ENCODE measurements around the gene PPP2R5E. TPM values are rescaled to one million over a fixed set of nuclear protein-coding genes. Genes with fewer than 3 reads are reported as not detected.
A peak's percentile ranks its signal among the peaks of the same experiment; 100 is the strongest.

PPP2R5E gene
- total and polyA plus RNA-seq, 4 donors, result 6.0 to 13.1 (median 8.4) TPM

DNA sequence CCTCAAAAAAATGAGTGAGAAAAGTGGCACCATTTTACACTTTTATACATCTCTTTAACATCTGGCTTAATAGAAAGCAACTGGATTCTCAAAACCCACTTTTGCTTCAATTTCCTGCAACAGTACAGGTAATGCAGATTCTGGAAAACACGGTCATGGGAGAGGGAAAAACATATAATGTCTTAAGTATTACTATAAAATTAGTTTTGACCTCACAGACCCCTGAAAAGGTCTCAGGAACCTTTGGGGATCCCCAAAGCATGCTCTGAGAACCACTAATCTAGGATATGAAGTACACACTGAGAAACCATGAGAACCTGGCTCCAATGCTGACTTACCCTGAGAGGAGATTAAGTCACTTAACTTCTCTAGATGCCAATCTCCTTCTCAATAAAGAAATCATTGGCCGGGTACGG lies 64.7 kb downstream of the PPP2R5E start:
- H3K4me1 ChIP-seq (ENCODE audit: control insufficient read depth in 4 of 4, insufficient read depth in 4 of 4, low read length in 3 of 4), result peaks cover 8 to 19% (median 15%) of the 10 kb centered on the region in 4 donors
- H3K9me3 ChIP-seq (ENCODE audit: control insufficient read depth in 4 of 4, low read length in 3 of 4), result no peaks in the 10 kb centered on the region
- 91% methylated on average over 3 of the region's 3 CpGs for WGBS
- no peak overlapping the region for H3K9ac ChIP-seq (ENCODE audit: low read depth in 1 of 2, low read length in 2 of 2)
- no peak for TF ChIP-seq RXRA (IDR thresholded peaks at IDR 0.05)
- no peak for TF ChIP-seq HNF4G (IDR thresholded peaks at IDR 0.05)
- TF ChIP-seq FOXA1 (IDR thresholded peaks at IDR 0.05), result no peak
- TF ChIP-seq, protein P1, sequence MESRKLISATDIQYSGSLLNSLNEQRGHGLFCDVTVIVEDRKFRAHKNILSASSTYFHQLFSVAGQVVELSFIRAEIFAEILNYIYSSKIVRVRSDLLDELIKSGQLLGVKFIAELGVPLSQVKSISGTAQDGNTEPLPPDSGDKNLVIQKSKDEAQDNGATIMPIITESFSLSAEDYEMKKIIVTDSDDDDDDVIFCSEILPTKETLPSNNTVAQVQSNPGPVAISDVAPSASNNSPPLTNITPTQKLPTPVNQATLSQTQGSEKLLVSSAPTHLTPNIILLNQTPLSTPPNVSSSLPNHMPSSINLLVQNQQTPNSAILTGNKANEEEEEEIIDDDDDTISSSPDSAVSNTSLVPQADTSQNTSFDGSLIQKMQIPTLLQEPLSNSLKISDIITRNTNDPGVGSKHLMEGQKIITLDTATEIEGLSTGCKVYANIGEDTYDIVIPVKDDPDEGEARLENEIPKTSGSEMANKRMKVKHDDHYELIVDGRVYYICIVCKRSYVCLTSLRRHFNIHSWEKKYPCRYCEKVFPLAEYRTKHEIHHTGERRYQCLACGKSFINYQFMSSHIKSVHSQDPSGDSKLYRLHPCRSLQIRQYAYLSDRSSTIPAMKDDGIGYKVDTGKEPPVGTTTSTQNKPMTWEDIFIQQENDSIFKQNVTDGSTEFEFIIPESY (IDR thresholded peaks at IDR 0.05), result no peak
- no peak for TF ChIP-seq RAD21 (IDR thresholded peaks at IDR 0.05)
- no peak for TF ChIP-seq NR2F2 (IDR thresholded peaks at IDR 0.05)
- no peak for TF ChIP-seq EGR1 (IDR thresholded peaks at IDR 0.05; ENCODE audit: low read depth in 2 of 2)
- TF ChIP-seq JUND (IDR thresholded peaks at IDR 0.05), result no peak
- no peak for TF ChIP-seq HNF4A (conservative IDR thresholded peaks at IDR 0.05)
- TF ChIP-seq, protein P2, sequence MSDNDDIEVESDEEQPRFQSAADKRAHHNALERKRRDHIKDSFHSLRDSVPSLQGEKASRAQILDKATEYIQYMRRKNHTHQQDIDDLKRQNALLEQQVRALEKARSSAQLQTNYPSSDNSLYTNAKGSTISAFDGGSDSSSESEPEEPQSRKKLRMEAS (IDR thresholded peaks at IDR 0.05), result no peak
- TF ChIP-seq, protein P3, sequence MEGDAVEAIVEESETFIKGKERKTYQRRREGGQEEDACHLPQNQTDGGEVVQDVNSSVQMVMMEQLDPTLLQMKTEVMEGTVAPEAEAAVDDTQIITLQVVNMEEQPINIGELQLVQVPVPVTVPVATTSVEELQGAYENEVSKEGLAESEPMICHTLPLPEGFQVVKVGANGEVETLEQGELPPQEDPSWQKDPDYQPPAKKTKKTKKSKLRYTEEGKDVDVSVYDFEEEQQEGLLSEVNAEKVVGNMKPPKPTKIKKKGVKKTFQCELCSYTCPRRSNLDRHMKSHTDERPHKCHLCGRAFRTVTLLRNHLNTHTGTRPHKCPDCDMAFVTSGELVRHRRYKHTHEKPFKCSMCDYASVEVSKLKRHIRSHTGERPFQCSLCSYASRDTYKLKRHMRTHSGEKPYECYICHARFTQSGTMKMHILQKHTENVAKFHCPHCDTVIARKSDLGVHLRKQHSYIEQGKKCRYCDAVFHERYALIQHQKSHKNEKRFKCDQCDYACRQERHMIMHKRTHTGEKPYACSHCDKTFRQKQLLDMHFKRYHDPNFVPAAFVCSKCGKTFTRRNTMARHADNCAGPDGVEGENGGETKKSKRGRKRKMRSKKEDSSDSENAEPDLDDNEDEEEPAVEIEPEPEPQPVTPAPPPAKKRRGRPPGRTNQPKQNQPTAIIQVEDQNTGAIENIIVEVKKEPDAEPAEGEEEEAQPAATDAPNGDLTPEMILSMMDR (IDR thresholded peaks at IDR 0.05; ENCODE audit: low read depth, low read length, missing input control), result no peak
- no peak for TF ChIP-seq SP1 (IDR thresholded peaks at IDR 0.05)
- TF ChIP-seq, protein P4, sequence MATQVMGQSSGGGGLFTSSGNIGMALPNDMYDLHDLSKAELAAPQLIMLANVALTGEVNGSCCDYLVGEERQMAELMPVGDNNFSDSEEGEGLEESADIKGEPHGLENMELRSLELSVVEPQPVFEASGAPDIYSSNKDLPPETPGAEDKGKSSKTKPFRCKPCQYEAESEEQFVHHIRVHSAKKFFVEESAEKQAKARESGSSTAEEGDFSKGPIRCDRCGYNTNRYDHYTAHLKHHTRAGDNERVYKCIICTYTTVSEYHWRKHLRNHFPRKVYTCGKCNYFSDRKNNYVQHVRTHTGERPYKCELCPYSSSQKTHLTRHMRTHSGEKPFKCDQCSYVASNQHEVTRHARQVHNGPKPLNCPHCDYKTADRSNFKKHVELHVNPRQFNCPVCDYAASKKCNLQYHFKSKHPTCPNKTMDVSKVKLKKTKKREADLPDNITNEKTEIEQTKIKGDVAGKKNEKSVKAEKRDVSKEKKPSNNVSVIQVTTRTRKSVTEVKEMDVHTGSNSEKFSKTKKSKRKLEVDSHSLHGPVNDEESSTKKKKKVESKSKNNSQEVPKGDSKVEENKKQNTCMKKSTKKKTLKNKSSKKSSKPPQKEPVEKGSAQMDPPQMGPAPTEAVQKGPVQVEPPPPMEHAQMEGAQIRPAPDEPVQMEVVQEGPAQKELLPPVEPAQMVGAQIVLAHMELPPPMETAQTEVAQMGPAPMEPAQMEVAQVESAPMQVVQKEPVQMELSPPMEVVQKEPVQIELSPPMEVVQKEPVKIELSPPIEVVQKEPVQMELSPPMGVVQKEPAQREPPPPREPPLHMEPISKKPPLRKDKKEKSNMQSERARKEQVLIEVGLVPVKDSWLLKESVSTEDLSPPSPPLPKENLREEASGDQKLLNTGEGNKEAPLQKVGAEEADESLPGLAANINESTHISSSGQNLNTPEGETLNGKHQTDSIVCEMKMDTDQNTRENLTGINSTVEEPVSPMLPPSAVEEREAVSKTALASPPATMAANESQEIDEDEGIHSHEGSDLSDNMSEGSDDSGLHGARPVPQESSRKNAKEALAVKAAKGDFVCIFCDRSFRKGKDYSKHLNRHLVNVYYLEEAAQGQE (IDR thresholded peaks at IDR 0.05), result no peak
- no peak for TF ChIP-seq TAF1 (conservative IDR thresholded peaks at IDR 0.05)
- TF ChIP-seq, protein P5, sequence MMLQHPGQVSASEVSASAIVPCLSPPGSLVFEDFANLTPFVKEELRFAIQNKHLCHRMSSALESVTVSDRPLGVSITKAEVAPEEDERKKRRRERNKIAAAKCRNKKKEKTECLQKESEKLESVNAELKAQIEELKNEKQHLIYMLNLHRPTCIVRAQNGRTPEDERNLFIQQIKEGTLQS (IDR thresholded peaks at IDR 0.05), result no peak
- no peak for TF ChIP-seq GABPA (IDR thresholded peaks at IDR 0.05 in 1 of 2, conservative IDR thresholded peaks at IDR 0.05 in 1 of 2)
- TF ChIP-seq FOXA2 (IDR thresholded peaks at IDR 0.05), result no peak
- no peak for TF ChIP-seq YY1 (IDR thresholded peaks at IDR 0.05)
- DNase-seq (ENCODE audit: low spot score), result no peak
- no peaks in the 10 kb centered on the region for H3K27me3 ChIP-seq (ENCODE audit: control insufficient read depth in 4 of 4, insufficient read depth in 4 of 4, low read length in 3 of 4)
- H3K36me3 ChIP-seq (ENCODE audit: control insufficient read depth in 4 of 4, insufficient read depth in 3 of 4, low read depth in 1 of 4, low read length in 3 of 4), result no peaks in the 10 kb centered on the region
- no peak overlapping the region for H3K4me3 ChIP-seq (ENCODE audit: low read depth in 1 of 3, low read length in 3 of 3)
- H3K27ac ChIP-seq (ENCODE audit: low read depth in 1 of 2, low read length in 2 of 2), result peak overlapping the region in 1 of 2 donors; percentile 50

All from liver (tissue), 9 donors.